ENCODE measurements around the gene SEMA5A. TPM values are rescaled to one million over a fixed set of nuclear protein-coding genes. Genes with fewer than 3 reads are reported as not detected.

Gene SEMA5A
- polyA plus RNA-seq, 1 of the 3 experiments (the other 2 are of a cell fraction): 0.58 TPM

- CTCF ChIA-PET: interaction anchor here (0.5 to 1.7 kb wide), 3 partner anchors 17 to 190 kb away, joined by 3 to 4 read pairs (median 3); no protein-coding TSS in a partner anchor
- Histone ChIP-seq H3K36me3 (replicated peaks in 1 of 2; ENCODE audit: control insufficient read depth in 1 of 2, insufficient read depth in 2 of 2, low read length in 1 of 2) (no peaks in the 10 kb centered on the region), H3K9me3 (no peaks in the 10 kb centered on the region), H3K27ac (ENCODE audit: low read depth in 2 of 2, low read length in 1 of 2) (peak overlapping the region; percentile 62 to 79; a peak in 3 of 4 replicates), H3F3A (replicated peaks; ENCODE audit: insufficient read depth) (peaks cover 7% of the 10 kb centered on the region), H3K4me1 (ENCODE audit: control insufficient read depth in 1 of 2, insufficient read depth in 2 of 2, low read depth in 1 of 2, low read length in 1 of 2) (peaks cover 0 to 8% of the 10 kb centered on the region in 2 experiments; a peak in 2 of 4 replicates), H3K27me3 (ENCODE audit: insufficient read depth) (no peaks in the 10 kb centered on the region), H3K4me2 (no peak overlapping the region; the same call in 1 of the 2 replicates), H3K9ac (no peak overlapping the region), H3K4me3 (ENCODE audit: low read depth in 2 of 2, low read length in 1 of 2) (no peak overlapping the region; a peak in 1 of 4 replicates), H3K79me2 (ENCODE audit: insufficient read depth) (no peaks in the 10 kb centered on the region), H2AFZ (ENCODE audit: low read depth) (no peak overlapping the region), H4K20me1 (ENCODE audit: insufficient read depth) (no peaks in the 10 kb centered on the region), H3K9me2 (no peaks in the 10 kb centered on the region)
- peak; percentile 20; the same call in 1 of the 2 replicates for TF ChIP-seq MEF2A (IDR thresholded peaks at IDR 0.05; ENCODE audit: borderline replicate concordance, low read depth)
- no peak for TF ChIP-seq CTCF (IDR thresholded peaks at IDR 0.05)
- TF ChIP-seq TCF12 (IDR thresholded peaks at IDR 0.05): peak; percentile 54
- WGBS (ENCODE audit: low lambda C conversion rate): 33% methylated on average over 3 of the region's 3 CpGs
- DNase-seq: peak; percentile 27
- POLR2A ChIA-PET: no interaction called here
These were observed 261.0 kb downstream of the SEMA5A start for GRCh38 chr5:9284781-9285307.

- no peak overlapping the region for H2AFZ ChIP-seq (ENCODE audit: low read depth)
- H3K27ac ChIP-seq (ENCODE audit: low read depth in 2 of 2, low read length in 1 of 2): peak overlapping the region; percentile 62 to 79; a peak in 3 of 4 replicates
- H3K27me3 ChIP-seq (ENCODE audit: insufficient read depth): no peaks in the 10 kb centered on the region
- WGBS (ENCODE audit: low lambda C conversion rate): 10% methylated on average over 1 of the region's 1 CpG
- no peak overlapping the region; a peak in 1 of 4 replicates for H3K4me3 ChIP-seq (ENCODE audit: low read depth in 2 of 2, low read length in 1 of 2)
- no peak overlapping the region; the same call in 1 of the 2 replicates for H3K4me2 ChIP-seq
- no peaks in the 10 kb centered on the region for H3K9me2 ChIP-seq
- H3K9ac ChIP-seq: no peak overlapping the region
- H3K36me3 ChIP-seq (replicated peaks in 1 of 2; ENCODE audit: control insufficient read depth in 1 of 2, insufficient read depth in 2 of 2, low read length in 1 of 2): no peaks in the 10 kb centered on the region
- peak; percentile 7 for DNase-seq
- TF ChIP-seq RCOR1 (IDR thresholded peaks at IDR 0.05; ENCODE audit: low read length) (no peak), RAD21 (IDR thresholded peaks at IDR 0.05; ENCODE audit: low read length) (no peak), MAX (IDR thresholded peaks at IDR 0.05; ENCODE audit: low read depth) (no peak), YY1 (IDR thresholded peaks at IDR 0.05; ENCODE audit: low read depth) (no peak), GABPA (IDR thresholded peaks at IDR 0.05; ENCODE audit: low read depth) (no peak), IRF3 (IDR thresholded peaks at IDR 0.05; ENCODE audit: low read depth, low read length) (no peak), NFIC (IDR thresholded peaks at IDR 0.05; ENCODE audit: borderline replicate concordance) (no peak), MEF2A (IDR thresholded peaks at IDR 0.05; ENCODE audit: borderline replicate concordance, low read depth) (no peak), ELF1 (IDR thresholded peaks at IDR 0.05) (no peak), JUND (IDR thresholded peaks at IDR 0.05) (no peak), CTCF (IDR thresholded peaks at IDR 0.05) (no peak), ZBTB33 (IDR thresholded peaks at IDR 0.05; ENCODE audit: borderline replicate concordance, low read depth) (no peak), TCF12 (IDR thresholded peaks at IDR 0.05) (no peak), POLR2AphosphoS5 (IDR thresholded peaks at IDR 0.05; ENCODE audit: low read depth, low read length) (no peak), NRF1 (IDR thresholded peaks at IDR 0.05; ENCODE audit: low read depth, low read length) (no peak), SMC3 (IDR thresholded peaks at IDR 0.05; ENCODE audit: low read depth, low read length) (no peak), SIN3A (IDR thresholded peaks at IDR 0.05; ENCODE audit: borderline replicate concordance, low read depth, low read length) (no peak), CHD2 (IDR thresholded peaks at IDR 0.05; ENCODE audit: low read length, partially characterized antibody) (no peak), RXRA (IDR thresholded peaks at IDR 0.05; ENCODE audit: borderline replicate concordance, low read depth) (no peak)
- TF ChIP-seq, protein P1, sequence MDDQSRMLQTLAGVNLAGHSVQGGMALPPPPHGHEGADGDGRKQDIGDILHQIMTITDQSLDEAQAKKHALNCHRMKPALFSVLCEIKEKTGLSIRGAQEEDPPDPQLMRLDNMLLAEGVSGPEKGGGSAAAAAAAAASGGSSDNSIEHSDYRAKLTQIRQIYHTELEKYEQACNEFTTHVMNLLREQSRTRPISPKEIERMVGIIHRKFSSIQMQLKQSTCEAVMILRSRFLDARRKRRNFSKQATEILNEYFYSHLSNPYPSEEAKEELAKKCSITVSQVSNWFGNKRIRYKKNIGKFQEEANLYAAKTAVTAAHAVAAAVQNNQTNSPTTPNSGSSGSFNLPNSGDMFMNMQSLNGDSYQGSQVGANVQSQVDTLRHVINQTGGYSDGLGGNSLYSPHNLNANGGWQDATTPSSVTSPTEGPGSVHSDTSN (IDR thresholded peaks at IDR 0.05): no peak
- H4K20me1 ChIP-seq (ENCODE audit: insufficient read depth): no peaks in the 10 kb centered on the region
- H3K79me2 ChIP-seq (ENCODE audit: insufficient read depth): no peaks in the 10 kb centered on the region
- no peaks in the 10 kb centered on the region for H3K9me3 ChIP-seq
- H3K4me1 ChIP-seq (ENCODE audit: control insufficient read depth in 1 of 2, insufficient read depth in 2 of 2, low read depth in 1 of 2, low read length in 1 of 2): peaks cover 0 to 8% of the 10 kb centered on the region in 2 experiments; a peak in 2 of 4 replicates
- CTCF ChIA-PET: interaction anchor here (1.1 to 1.7 kb wide), 2 partner anchors 16 to 29 kb away, joined by 3 to 4 read pairs; no protein-coding TSS in a partner anchor
- POLR2A ChIA-PET: no interaction called here
- peaks cover 7% of the 10 kb centered on the region for H3F3A ChIP-seq (replicated peaks; ENCODE audit: insufficient read depth)
These were observed 261.6 kb downstream of the SEMA5A start for GRCh38 chr5:9284272-9284671.
